Caco-2 (cell line): ENCODE measurements around the gene CDH11. TPM values are rescaled to one million over a fixed set of nuclear protein-coding genes. Genes with fewer than 3 reads are reported as not detected.

ENCODE experiments used
- BruUV-seq: library from RNA; stranded (reverse); fragments of 400-500 nt; replicated peaks from 2 replicates; lab custom pipeline; 2021; lab: Mats Ljungman, UMichigan
- CTCF ChIA-PET: fragments of 300-600 bp; sonication (Branson Sonifier 250); formaldehyde crosslinking; loops from one replicate; lab custom pipeline; 2022; ENCODE audit warnings: antibody characterized with exemption; lab: Charles Lee
- POLR2A ChIA-PET: fragments of 300-600 bp; sonication (Branson Sonifier 250); formaldehyde crosslinking; loops from one replicate; lab custom pipeline; 2022; ENCODE audit warnings: antibody characterized with exemption; lab: Charles Lee
- DNase-seq, 2 experiments: peaks; one replicate each; pipeline versions ENCODE4 v3.0.0 to v3.0.0-alpha.2; 2020 to 2022
- H3K27me3 ChIP-seq: replicated peaks from 2 replicates; pipeline ENCODE4 v1.6.0; 2011; ENCODE audit warnings: low read length; ENCODE audit not compliant: control insufficient read depth, insufficient read depth
- H3K36me3 ChIP-seq: 2 replicates; pipeline ENCODE4 v1.5.1; 2011; ENCODE audit warnings: low read length; ENCODE audit not compliant: control insufficient read depth, insufficient read depth
- H3K4me1 ChIP-seq: fragments of 250-450 bp; sonication (Bioruptor Pico); 2 replicates; pipeline ENCODE4 v1.5.1; 2020; ENCODE audit warnings: mild to moderate bottlenecking
- H3K4me3 ChIP-seq: 2 replicates; pipeline ENCODE4 v1.5.1; 2011; ENCODE audit warnings: low read depth, mild to moderate bottlenecking, control low read depth, low read length
- H3K9me3 ChIP-seq: fragments of 250-450 bp; sonication (Bioruptor Pico); 2 replicates; pipeline ENCODE4 v1.5.1; 2020; ENCODE audit warnings: mild to moderate bottlenecking, moderate library complexity
- H3K27ac Mint-ChIP-seq: one replicate; pipeline ENCODE4 v1.8.0; 2022; ENCODE audit warnings: mixed read lengths; ENCODE audit not compliant: unreplicated experiment
- H3K27me3 Mint-ChIP-seq: one replicate; pipeline ENCODE4 v1.8.0; 2022; ENCODE audit warnings: mixed read lengths; ENCODE audit not compliant: insufficient read depth, unreplicated experiment
- H3K36me3 Mint-ChIP-seq: one replicate; pipeline ENCODE4 v1.8.0; 2022; ENCODE audit warnings: mild to moderate bottlenecking, mixed read lengths; ENCODE audit not compliant: insufficient read depth, unreplicated experiment
- H3K4me1 Mint-ChIP-seq: one replicate; pipeline ENCODE4 v1.8.0; 2022; ENCODE audit warnings: low read depth, mixed read lengths; ENCODE audit not compliant: unreplicated experiment
- H3K4me3 Mint-ChIP-seq: one replicate; pipeline ENCODE4 v1.8.0; 2022; ENCODE audit warnings: mild to moderate bottlenecking, moderate library complexity, mixed read lengths; ENCODE audit not compliant: unreplicated experiment
- H3K9me3 Mint-ChIP-seq: one replicate; pipeline ENCODE4 v1.8.0; 2022; ENCODE audit warnings: mixed read lengths; ENCODE audit not compliant: unreplicated experiment
- intact Hi-C: fragments of 100-400 bp; cut with micrococcal nuclease; formaldehyde crosslinking; loops from one replicate; pipeline ENCODE4 v1.10.0; 2022; ENCODE audit not compliant: unreplicated experiment
- total RNA-seq: library from RNA; stranded (reverse); gene quantifications from 2 replicates; pipeline ENCODE4 v1.2.3, GENCODE V29; 2022
- TF ChIP-seq, protein P1 (sequence below), 2 experiments: fragments of 200-600 bp in 1 of 2; IDR thresholded peaks; 1 replicate in 1 of 2; 2 replicates in 1 of 2; pipeline versions ENCODE4 v1.5.1 to v1.8.0; 2011 to 2022; ENCODE audit warnings: antibody characterized with exemption in 1 of 2, control low read depth in 1 of 2, inconsistent platforms in 1 of 2, low read depth in 1 of 2, low read length in 1 of 2, mild to moderate bottlenecking in 1 of 2, moderate library complexity in 1 of 2; ENCODE audit not compliant: insufficient read depth in 1 of 2, severe bottlenecking in 1 of 2, unreplicated experiment in 1 of 2

The CDH11 gene
- total RNA-seq, 1 experiment from 2014 or later, result not detected

DNA sequence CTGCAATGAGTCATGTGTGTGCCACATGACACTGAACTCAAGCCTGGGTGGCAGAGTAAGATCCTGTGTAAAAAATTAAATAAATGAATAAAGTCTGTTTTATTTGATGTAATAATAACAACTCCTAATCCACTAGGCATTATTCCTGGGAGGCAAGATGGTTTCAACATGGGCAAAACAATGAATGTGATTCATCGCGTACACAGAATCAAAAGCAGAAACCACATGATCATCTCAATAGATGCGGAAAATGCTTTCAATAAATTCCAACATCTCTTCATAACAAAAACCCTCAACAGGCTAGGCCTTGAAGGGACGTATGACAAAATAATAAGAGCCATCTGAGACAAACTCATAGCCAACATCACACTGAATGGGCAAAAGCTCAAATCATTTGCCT is 195.4 kb downstream of the CDH11 start:
- H3K4me3 Mint-ChIP-seq, result no peak overlapping the region
- H3K4me3 ChIP-seq, result no peak overlapping the region
- BruUV-seq, result no TSS peak
- H3K27ac Mint-ChIP-seq, result no peak overlapping the region
- no peaks in the 10 kb centered on the region for H3K9me3 Mint-ChIP-seq
- peaks cover 7% of the 10 kb centered on the region; the same call in 1 of the 2 replicates for H3K9me3 ChIP-seq
- TF ChIP-seq, protein P1, sequence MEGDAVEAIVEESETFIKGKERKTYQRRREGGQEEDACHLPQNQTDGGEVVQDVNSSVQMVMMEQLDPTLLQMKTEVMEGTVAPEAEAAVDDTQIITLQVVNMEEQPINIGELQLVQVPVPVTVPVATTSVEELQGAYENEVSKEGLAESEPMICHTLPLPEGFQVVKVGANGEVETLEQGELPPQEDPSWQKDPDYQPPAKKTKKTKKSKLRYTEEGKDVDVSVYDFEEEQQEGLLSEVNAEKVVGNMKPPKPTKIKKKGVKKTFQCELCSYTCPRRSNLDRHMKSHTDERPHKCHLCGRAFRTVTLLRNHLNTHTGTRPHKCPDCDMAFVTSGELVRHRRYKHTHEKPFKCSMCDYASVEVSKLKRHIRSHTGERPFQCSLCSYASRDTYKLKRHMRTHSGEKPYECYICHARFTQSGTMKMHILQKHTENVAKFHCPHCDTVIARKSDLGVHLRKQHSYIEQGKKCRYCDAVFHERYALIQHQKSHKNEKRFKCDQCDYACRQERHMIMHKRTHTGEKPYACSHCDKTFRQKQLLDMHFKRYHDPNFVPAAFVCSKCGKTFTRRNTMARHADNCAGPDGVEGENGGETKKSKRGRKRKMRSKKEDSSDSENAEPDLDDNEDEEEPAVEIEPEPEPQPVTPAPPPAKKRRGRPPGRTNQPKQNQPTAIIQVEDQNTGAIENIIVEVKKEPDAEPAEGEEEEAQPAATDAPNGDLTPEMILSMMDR (IDR thresholded peaks at IDR 0.05; ENCODE audit: insufficient read depth in 1 of 2, low read depth in 1 of 2, low read length in 1 of 2, severe bottlenecking in 1 of 2, unreplicated experiment in 1 of 2), result no peak
- no peaks in the 10 kb centered on the region for H3K27me3 ChIP-seq
- ChIA-PET CTCF (no interaction called here), POLR2A (no interaction called here)
- intact Hi-C loops, result no loop called here
- DNase-seq, result no peak
- H3K36me3 ChIP-seq, result no peaks in the 10 kb centered on the region
- H3K36me3 Mint-ChIP-seq, result no peaks in the 10 kb centered on the region
- H3K4me1 ChIP-seq, result no peaks in the 10 kb centered on the region
- H3K4me1 Mint-ChIP-seq, result no peaks in the 10 kb centered on the region
- peaks cover 4% of the 10 kb centered on the region for H3K27me3 Mint-ChIP-seq

DNA sequence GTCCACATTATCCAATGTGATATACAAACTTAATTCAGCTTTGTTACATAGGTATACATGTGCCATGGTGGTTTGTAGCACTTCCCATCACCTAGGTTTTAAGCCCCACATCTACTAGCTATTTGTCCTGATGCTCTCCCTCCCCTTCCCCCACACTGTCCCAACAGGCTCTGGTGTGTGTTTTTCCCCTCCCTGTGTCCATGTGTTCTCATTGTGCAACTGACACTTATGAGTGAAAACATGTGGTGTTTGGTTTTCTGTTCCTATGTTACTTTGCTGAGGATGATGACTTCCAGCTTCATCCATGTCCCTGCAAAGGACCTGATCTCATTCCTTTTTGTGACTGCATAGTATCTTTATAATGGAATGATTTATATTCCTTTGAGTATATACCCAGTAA is 196.7 kb downstream of the CDH11 start:
- Mint-ChIP-seq H3K27ac (no peak overlapping the region), H3K27me3 (no peaks in the 10 kb centered on the region), H3K4me3 (no peak overlapping the region), H3K36me3 (no peaks in the 10 kb centered on the region), H3K9me3 (no peaks in the 10 kb centered on the region), H3K4me1 (no peaks in the 10 kb centered on the region)
- ChIA-PET POLR2A (no interaction called here), CTCF (no interaction called here)
- no peak for DNase-seq
- intact Hi-C loops, result no loop called here
- TF ChIP-seq, protein P1 (IDR thresholded peaks at IDR 0.05; ENCODE audit: insufficient read depth in 1 of 2, low read depth in 1 of 2, low read length in 1 of 2, severe bottlenecking in 1 of 2, unreplicated experiment in 1 of 2), result no peak
- Histone ChIP-seq H3K36me3 (no peaks in the 10 kb centered on the region), H3K9me3 (peaks cover 7% of the 10 kb centered on the region; the same call in 1 of the 2 replicates), H3K4me1 (no peaks in the 10 kb centered on the region), H3K27me3 (no peaks in the 10 kb centered on the region), H3K4me3 (no peak overlapping the region)
- no TSS peak for BruUV-seq

DNA sequence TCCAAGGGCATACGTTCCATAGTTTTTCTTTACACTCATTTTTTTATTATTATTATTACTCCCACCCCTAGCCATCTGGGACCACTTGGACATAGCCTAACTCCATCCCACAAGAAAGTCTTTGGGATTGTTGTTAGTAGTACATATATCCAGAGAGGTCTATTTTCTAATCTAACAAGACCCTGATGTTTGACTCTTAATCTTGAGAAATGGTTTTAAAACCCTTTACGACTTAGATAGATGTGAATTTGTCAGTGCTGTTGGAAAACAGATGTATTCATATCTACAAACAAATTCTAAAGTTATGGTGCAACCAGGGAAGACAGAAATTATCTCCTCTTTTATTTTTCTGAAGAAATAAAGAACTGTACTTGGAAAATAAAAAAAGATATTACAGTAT is 197.8 kb downstream of the CDH11 start:
- TF ChIP-seq, protein P1 (IDR thresholded peaks at IDR 0.05; ENCODE audit: insufficient read depth in 1 of 2, low read depth in 1 of 2, low read length in 1 of 2, severe bottlenecking in 1 of 2, unreplicated experiment in 1 of 2), result no peak
- no peaks in the 10 kb centered on the region for H3K9me3 Mint-ChIP-seq
- BruUV-seq, result no TSS peak
- intact Hi-C loops, result no loop called here
- H3K27ac Mint-ChIP-seq, result no peak overlapping the region
- Histone ChIP-seq H3K9me3 (peaks cover 7% of the 10 kb centered on the region; the same call in 1 of the 2 replicates), H3K36me3 (no peaks in the 10 kb centered on the region), H3K4me3 (no peak overlapping the region), H3K27me3 (no peaks in the 10 kb centered on the region), H3K4me1 (no peaks in the 10 kb centered on the region)
- ChIA-PET CTCF (no interaction called here), POLR2A (no interaction called here)
- H3K4me3 Mint-ChIP-seq, result no peak overlapping the region
- no peaks in the 10 kb centered on the region for H3K27me3 Mint-ChIP-seq
- no peaks in the 10 kb centered on the region for H3K36me3 Mint-ChIP-seq
- no peak for DNase-seq
- H3K4me1 Mint-ChIP-seq, result no peaks in the 10 kb centered on the region
